GM21423 (cell line): Measurements from ENCODE around the gene TCF4.
A peak's percentile ranks its signal among the peaks of the same experiment; 100 is the strongest.

Experiments
- ATAC-seq: cut with Tn5 transposase; IDR thresholded peaks from one replicate; pipeline ENCODE4 v1.9.1; 2021; ENCODE audit warnings: mild to moderate bottlenecking, moderate library complexity; ENCODE audit not compliant: unreplicated experiment

The TCF4 gene

GRCh38 chr18:55396267-55396905, 191.6 kb downstream of the TCF4 start:
- ATAC-seq = no peak

- no peak for ATAC-seq
Observed at GRCh38 chr18:55395799-55396198, 192.2 kb downstream of the TCF4 start.

- no peak for ATAC-seq
Observed at GRCh38 chr18:55390898-55391297, 197.1 kb downstream of the TCF4 start.

- ATAC-seq = no peak
Observed at GRCh38 chr18:55387139-55387984, 200.6 kb downstream of the TCF4 start.

GRCh38 chr18:55386545-55386944, 201.4 kb downstream of the TCF4 start:
- ATAC-seq = no peak

- no peak for ATAC-seq
Observed at GRCh38 chr18:55385770-55386169, 202.2 kb downstream of the TCF4 start.

GRCh38 chr18:55384551-55385275, 203.3 kb downstream of the TCF4 start:
- no peak for ATAC-seq

- ATAC-seq = no peak
Observed at GRCh38 chr18:55384115-55384514, 203.9 kb downstream of the TCF4 start.

GRCh38 chr18:55382277-55382805, 205.7 kb downstream of the TCF4 start:
- ATAC-seq = no peak

GRCh38 chr18:55381277-55381676, 206.7 kb downstream of the TCF4 start:
- ATAC-seq = no peak

GRCh38 chr18:55380589-55380988, 207.4 kb downstream of the TCF4 start:
- no peak for ATAC-seq

GRCh38 chr18:55376387-55376786, 211.6 kb downstream of the TCF4 start:
- peak; percentile 86 for ATAC-seq

GRCh38 chr18:55375930-55376329, 212.1 kb downstream of the TCF4 start:
- ATAC-seq = peak; percentile 14

- ATAC-seq = no peak
Observed at GRCh38 chr18:55374741-55375140, 213.3 kb downstream of the TCF4 start.

GRCh38 chr18:55372209-55372608, 215.8 kb downstream of the TCF4 start:
- ATAC-seq = no peak

- no peak for ATAC-seq
Observed at GRCh38 chr18:55370936-55371335, 217.1 kb downstream of the TCF4 start.

- no peak for ATAC-seq
Observed at GRCh38 chr18:55369346-55369745, 218.6 kb downstream of the TCF4 start.

GRCh38 chr18:55365342-55365741, 222.7 kb downstream of the TCF4 start:
- ATAC-seq = no peak

- no peak for ATAC-seq
Observed at GRCh38 chr18:55362303-55362702, 225.7 kb downstream of the TCF4 start.

- ATAC-seq = no peak
Observed at GRCh38 chr18:55361492-55362250, 226.3 kb downstream of the TCF4 start.

- no peak for ATAC-seq
Observed at GRCh38 chr18:55360061-55360460, 227.9 kb downstream of the TCF4 start.
